ENCODE measurements around the gene TTYH2. TPM values are rescaled to one million over a fixed set of nuclear protein-coding genes. Genes with fewer than 3 reads are reported as not detected.

Gene TTYH2
- total RNA-seq, 1 experiment from 2014 or later = 4.5 TPM

GRCh38 chr17:74163836-74164235 lies 49.5 kb upstream of the TTYH2 start:
- 0 out of 2 replicates have a peak, but pooled peaks cover 2% of the 10 kb centered on the region for H3K4me1 Mint-ChIP-seq
- H3K36me3 Mint-ChIP-seq = no peaks in the 10 kb centered on the region
- POLR2A ChIA-PET = no interaction called here
- peaks cover 2% of the 10 kb centered on the region; the same call in 1 of the 2 replicates for H3K27me3 Mint-ChIP-seq (ENCODE audit: low read depth)
- TF ChIP-seq ZNF671 (CRISPR knock-in tag; IDR thresholded peaks at IDR 0.05) = no peak
- no peak for TF ChIP-seq ZBTB21 (CRISPR knock-in tag; IDR thresholded peaks at IDR 0.05; ENCODE audit: borderline replicate concordance)
- no peak for TF ChIP-seq PREB (CRISPR knock-in tag; IDR thresholded peaks at IDR 0.05; ENCODE audit: borderline replicate concordance)
- no peak for TF ChIP-seq NFYB (CRISPR knock-in tag; conservative IDR thresholded peaks at IDR 0.05; ENCODE audit: low read depth)
- TF ChIP-seq MXD4 (CRISPR knock-in tag; IDR thresholded peaks at IDR 0.05; ENCODE audit: borderline replicate concordance) = no peak
- no peak for TF ChIP-seq FOXJ3 (CRISPR knock-in tag; IDR thresholded peaks at IDR 0.05; ENCODE audit: borderline replicate concordance)
- TF ChIP-seq ZMAT4 (CRISPR knock-in tag; IDR thresholded peaks at IDR 0.05) = no peak
- TF ChIP-seq ELF4 (CRISPR knock-in tag; IDR thresholded peaks at IDR 0.05; ENCODE audit: low read depth) = no peak
- no peak for TF ChIP-seq OVOL2 (CRISPR knock-in tag; IDR thresholded peaks at IDR 0.05; ENCODE audit: borderline replicate concordance)
- TF ChIP-seq SOX15 (CRISPR knock-in tag; IDR thresholded peaks at IDR 0.05) = no peak
- no peak for TF ChIP-seq ZNF532 (CRISPR knock-in tag; IDR thresholded peaks at IDR 0.05; ENCODE audit: borderline replicate concordance)
- TF ChIP-seq NFE2L1 (CRISPR knock-in tag; IDR thresholded peaks at IDR 0.05) = no peak
- no peak for TF ChIP-seq FOXK1 (CRISPR knock-in tag; IDR thresholded peaks at IDR 0.05)
- TF ChIP-seq ZNF263 (CRISPR knock-in tag; IDR thresholded peaks at IDR 0.05; ENCODE audit: low read depth) = no peak
- no peak for TF ChIP-seq KAT7 (CRISPR knock-in tag; IDR thresholded peaks at IDR 0.05; ENCODE audit: borderline replicate concordance)
- no peak for TF ChIP-seq CREM (CRISPR knock-in tag; IDR thresholded peaks at IDR 0.05)
- no peak for TF ChIP-seq AR (CRISPR knock-in tag; IDR thresholded peaks at IDR 0.05)
- no peak for TF ChIP-seq TEAD1 (CRISPR knock-in tag; IDR thresholded peaks at IDR 0.05)
- H3K4me3 Mint-ChIP-seq = no peak overlapping the region
- CTCF ChIA-PET = interaction anchor here (0.8 to 1.6 kb wide), 4 partner anchors 10 to 74 kb away, joined by 3 to 8 read pairs (median 4); no protein-coding TSS in a partner anchor
- peaks cover 20% of the 10 kb centered on the region for H3K9me3 Mint-ChIP-seq
- DNase-seq (ENCODE audit: low spot score) (no peak), ATAC-seq (no peak)
- H3K27ac Mint-ChIP-seq = no peak overlapping the region

Data from WTC11 (cell line).